Measurements from ENCODE around the gene CNGB1. TPM values are rescaled to one million over a fixed set of nuclear protein-coding genes. Genes with fewer than 3 reads are reported as not detected.

Gene CNGB1
- total and polyA plus RNA-seq, 7 experiments from 2014 or later = not detected

- no peak overlapping the region for H3K27ac Mint-ChIP-seq
- ChIA-PET POLR2A (no interaction called here), CTCF (interaction anchor here (0.6 kb wide), 1 partner anchor 889 kb away, joined by 4 read pairs; no protein-coding TSS in a partner anchor)
- DNase-seq (no peak), ATAC-seq (no peak)
- Histone ChIP-seq H3K27ac (ENCODE audit: low read depth, low read length) (no peak overlapping the region), H3K4me1 (ENCODE audit: control insufficient read depth in 2 of 2, insufficient read depth in 2 of 2, low read length in 2 of 2) (no peaks in the 10 kb centered on the region), H3K36me3 (ENCODE audit: control insufficient read depth in 2 of 3, insufficient read depth in 3 of 3, low read length in 3 of 3) (no peaks in the 10 kb centered on the region), H3K4me3 (ENCODE audit: low read length) (no peak overlapping the region), H3K9me3 (ENCODE audit: control insufficient read depth in 2 of 3, low read length in 3 of 3) (no peaks in the 10 kb centered on the region), H3K27me3 (ENCODE audit: control insufficient read depth in 2 of 2, insufficient read depth in 2 of 2, low read length in 2 of 2) (no peaks in the 10 kb centered on the region)
- intact Hi-C loops (cut with micrococcal nuclease) = no loop called here
- H3K4me3 Mint-ChIP-seq = no peak overlapping the region
- peaks cover 0 to 4% (median 0%) of the 10 kb centered on the region in 7 donors for H3K4me1 Mint-ChIP-seq
- no peaks in the 10 kb centered on the region for H3K9me3 Mint-ChIP-seq
- H3K36me3 Mint-ChIP-seq = no peaks in the 10 kb centered on the region
- H3K27me3 Mint-ChIP-seq = peaks cover 8 to 26% (median 11%) of the 10 kb centered on the region in 5 donors
These were observed 103.8 kb downstream of the CNGB1 start for GRCh38 chr16:57867000-57867561.

- CTCF ChIA-PET = interaction anchor here (0.6 kb wide), 1 partner anchor 890 kb away, joined by 4 read pairs; no protein-coding TSS in a partner anchor
- ATAC-seq (no peak), DNase-seq (no peak)
- H3K4me3 Mint-ChIP-seq = no peak overlapping the region
- Histone ChIP-seq H3K4me1 (ENCODE audit: control insufficient read depth in 2 of 2, insufficient read depth in 2 of 2, low read length in 2 of 2) (no peaks in the 10 kb centered on the region), H3K27ac (ENCODE audit: low read depth, low read length) (no peak overlapping the region), H3K9me3 (ENCODE audit: control insufficient read depth in 2 of 3, low read length in 3 of 3) (no peaks in the 10 kb centered on the region), H3K27me3 (ENCODE audit: control insufficient read depth in 2 of 2, insufficient read depth in 2 of 2, low read length in 2 of 2) (no peaks in the 10 kb centered on the region), H3K4me3 (ENCODE audit: low read length) (no peak overlapping the region), H3K36me3 (ENCODE audit: control insufficient read depth in 2 of 3, insufficient read depth in 3 of 3, low read length in 3 of 3) (no peaks in the 10 kb centered on the region)
- H3K9me3 Mint-ChIP-seq = no peaks in the 10 kb centered on the region
- POLR2A ChIA-PET = no interaction called here
- intact Hi-C loops (cut with micrococcal nuclease) = no loop called here
- H3K36me3 Mint-ChIP-seq = no peaks in the 10 kb centered on the region
- peaks cover 8 to 22% (median 10%) of the 10 kb centered on the region in 5 donors for H3K27me3 Mint-ChIP-seq
- no peak overlapping the region for H3K27ac Mint-ChIP-seq
- peaks cover 0 to 4% (median 0%) of the 10 kb centered on the region in 7 donors for H3K4me1 Mint-ChIP-seq
These were observed 104.4 kb downstream of the CNGB1 start for GRCh38 chr16:57866529-57866918.

GRCh38 chr16:57865746-57866528, 105.0 kb downstream of the CNGB1 start:
- intact Hi-C loops (cut with micrococcal nuclease) = no loop called here
- no peak overlapping the region for H3K27ac Mint-ChIP-seq

DNA sequence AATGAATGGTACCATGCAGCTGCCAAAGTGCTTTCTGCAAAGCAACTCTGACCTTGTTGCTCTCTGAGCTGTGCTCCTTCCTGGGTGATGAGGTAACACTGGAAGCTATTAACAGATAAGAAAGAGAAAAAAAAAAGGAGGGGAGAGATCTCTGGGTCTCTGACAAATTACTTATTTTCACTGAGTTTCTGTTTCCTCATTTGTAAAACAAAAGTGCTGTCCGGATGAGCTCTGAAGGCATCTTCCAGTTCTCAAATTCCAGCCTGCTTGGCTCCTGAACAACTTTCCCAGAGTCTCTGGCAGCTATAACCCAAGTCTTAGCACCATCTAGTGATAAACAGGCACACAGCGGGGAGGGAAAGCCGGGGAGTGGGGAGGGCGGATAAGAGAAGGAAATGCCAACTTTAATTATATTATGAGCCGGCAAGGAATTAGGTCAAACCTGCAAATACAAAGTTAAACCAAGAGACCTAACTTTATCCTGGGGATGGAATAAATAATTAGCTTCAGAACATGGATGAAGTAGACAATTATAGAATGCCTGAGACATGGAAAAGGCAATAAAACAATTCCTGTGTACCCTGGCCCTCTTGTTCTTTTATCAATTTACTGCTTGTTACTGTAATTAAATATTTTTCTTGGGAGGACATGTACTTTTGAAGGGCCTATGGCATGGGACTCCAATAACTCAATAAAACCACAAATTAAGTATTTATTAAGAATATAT, 107.3 kb downstream of the CNGB1 start:
- CTCF ChIA-PET = interaction anchor here (0.7 to 1.1 kb wide), 2 partner anchors 287 to 386 kb away, joined by 4 to 5 read pairs; a partner anchor contains a TSS
- Mint-ChIP-seq H3K27ac (no peak overlapping the region), H3K9me3 (peaks cover 0 to 2% (median 0%) of the 10 kb centered on the region in 11 donors), H3K4me3 (no peak overlapping the region), H3K36me3 (no peaks in the 10 kb centered on the region), H3K27me3 (peaks cover 10 to 25% (median 18%) of the 10 kb centered on the region in 5 donors), H3K4me1 (peaks cover 0 to 4% (median 0%) of the 10 kb centered on the region in 7 donors)
- no peaks in the 10 kb centered on the region for H3K36me3 ChIP-seq (ENCODE audit: control insufficient read depth in 2 of 3, insufficient read depth in 3 of 3, low read length in 3 of 3)
- DNase-seq (no peak), ATAC-seq (no peak)
- intact Hi-C loops (cut with micrococcal nuclease) = no loop called here
- no peaks in the 10 kb centered on the region for H3K27me3 ChIP-seq (ENCODE audit: control insufficient read depth in 2 of 2, insufficient read depth in 2 of 2, low read length in 2 of 2)
- H3K4me1 ChIP-seq (ENCODE audit: control insufficient read depth in 2 of 2, insufficient read depth in 2 of 2, low read length in 2 of 2) = no peaks in the 10 kb centered on the region
- H3K27ac ChIP-seq (ENCODE audit: low read depth, low read length) = no peak overlapping the region
- POLR2A ChIA-PET = no interaction called here
- H3K9me3 ChIP-seq (ENCODE audit: control insufficient read depth in 2 of 3, low read length in 3 of 3) = no peaks in the 10 kb centered on the region
- no peak overlapping the region for H3K4me3 ChIP-seq (ENCODE audit: low read length)

More at GRCh38 chr16:57865746-57866528, 105.0 kb downstream of the CNGB1 start:
- POLR2A ChIA-PET = no interaction called here
- ATAC-seq = no peak
- DNase-seq = no peak
- Mint-ChIP-seq H3K4me1 (peaks cover 0 to 4% (median 0%) of the 10 kb centered on the region in 7 donors), H3K4me3 (no peak overlapping the region), H3K9me3 (no peaks in the 10 kb centered on the region), H3K36me3 (no peaks in the 10 kb centered on the region), H3K27me3 (peaks cover 8 to 22% (median 10%) of the 10 kb centered on the region in 5 donors)
- Histone ChIP-seq H3K4me3 (ENCODE audit: low read length) (no peak overlapping the region), H3K4me1 (ENCODE audit: control insufficient read depth in 2 of 2, insufficient read depth in 2 of 2, low read length in 2 of 2) (no peaks in the 10 kb centered on the region), H3K9me3 (ENCODE audit: control insufficient read depth in 2 of 3, low read length in 3 of 3) (no peaks in the 10 kb centered on the region), H3K36me3 (ENCODE audit: control insufficient read depth in 2 of 3, insufficient read depth in 3 of 3, low read length in 3 of 3) (no peaks in the 10 kb centered on the region), H3K27me3 (ENCODE audit: control insufficient read depth in 2 of 2, insufficient read depth in 2 of 2, low read length in 2 of 2) (no peaks in the 10 kb centered on the region), H3K27ac (ENCODE audit: low read depth, low read length) (no peak overlapping the region)
- CTCF ChIA-PET = interaction anchor here (0.6 kb wide), 1 partner anchor 890 kb away, joined by 4 read pairs; no protein-coding TSS in a partner anchor

- Histone ChIP-seq H3K36me3 (ENCODE audit: control insufficient read depth in 2 of 3, insufficient read depth in 3 of 3, low read length in 3 of 3) (no peaks in the 10 kb centered on the region), H3K4me1 (ENCODE audit: control insufficient read depth in 2 of 2, insufficient read depth in 2 of 2, low read length in 2 of 2) (no peaks in the 10 kb centered on the region), H3K27ac (ENCODE audit: low read depth, low read length) (no peak overlapping the region), H3K4me3 (ENCODE audit: low read length) (no peak overlapping the region), H3K27me3 (ENCODE audit: control insufficient read depth in 2 of 2, insufficient read depth in 2 of 2, low read length in 2 of 2) (no peaks in the 10 kb centered on the region), H3K9me3 (ENCODE audit: control insufficient read depth in 2 of 3, low read length in 3 of 3) (no peaks in the 10 kb centered on the region)
- no peak overlapping the region for H3K4me3 Mint-ChIP-seq
- ChIA-PET POLR2A (no interaction called here), CTCF (interaction anchor here (0.7 to 1.1 kb wide), 2 partner anchors 287 to 387 kb away, joined by 4 to 5 read pairs; a partner anchor contains a TSS)
- intact Hi-C loops (cut with micrococcal nuclease) = no loop called here
- peaks cover 0 to 6% (median 0%) of the 10 kb centered on the region in 11 donors for H3K9me3 Mint-ChIP-seq
- peaks cover 10 to 30% (median 23%) of the 10 kb centered on the region in 5 donors for H3K27me3 Mint-ChIP-seq
- H3K36me3 Mint-ChIP-seq = no peaks in the 10 kb centered on the region
- H3K27ac Mint-ChIP-seq = no peak overlapping the region
- ATAC-seq (no peak), DNase-seq (no peak)
- peaks cover 0 to 4% (median 0%) of the 10 kb centered on the region in 7 donors for H3K4me1 Mint-ChIP-seq
These were observed 108.1 kb downstream of the CNGB1 start for GRCh38 chr16:57862698-57863433.

GRCh38 chr16:57859331-57859730, 111.6 kb downstream of the CNGB1 start:
- intact Hi-C loops (cut with micrococcal nuclease) = no loop called here
- Mint-ChIP-seq H3K27ac (no peak overlapping the region), H3K9me3 (peaks cover 0 to 19% (median 4%) of the 10 kb centered on the region in 11 donors), H3K4me1 (peaks cover 0 to 4% (median 0%) of the 10 kb centered on the region in 7 donors), H3K27me3 (peaks cover 14 to 41% (median 21%) of the 10 kb centered on the region in 5 donors), H3K4me3 (no peak overlapping the region), H3K36me3 (peaks cover 0 to 8% (median 0%) of the 10 kb centered on the region in 5 donors)
- DNase-seq = no peak
- Histone ChIP-seq H3K4me3 (ENCODE audit: low read length) (no peak overlapping the region), H3K36me3 (ENCODE audit: control insufficient read depth in 2 of 3, insufficient read depth in 3 of 3, low read length in 3 of 3) (no peaks in the 10 kb centered on the region), H3K9me3 (ENCODE audit: control insufficient read depth in 2 of 3, low read length in 3 of 3) (no peaks in the 10 kb centered on the region), H3K4me1 (ENCODE audit: control insufficient read depth in 2 of 2, insufficient read depth in 2 of 2, low read length in 2 of 2) (no peaks in the 10 kb centered on the region), H3K27ac (ENCODE audit: low read depth, low read length) (no peak overlapping the region), H3K27me3 (ENCODE audit: control insufficient read depth in 2 of 2, insufficient read depth in 2 of 2, low read length in 2 of 2) (no peaks in the 10 kb centered on the region)
- CTCF ChIA-PET = no interaction called here
- no peak for ATAC-seq
- POLR2A ChIA-PET = no interaction called here

All from naive thymus-derived CD4-positive, alpha-beta T cell (primary cell).